GM12872 (cell line): Measurements from ENCODE around the gene CATSPERE.

ENCODE experiments used
- TF ChIP-seq, protein P1 (sequence below): IDR thresholded peaks from 3 replicates; pipeline ENCODE4 v1.5.1; 2011; ENCODE audit warnings: low read depth, mild to moderate bottlenecking, low read length, moderate library complexity; ENCODE audit not compliant: insufficient read depth

CATSPERE gene

DNA sequence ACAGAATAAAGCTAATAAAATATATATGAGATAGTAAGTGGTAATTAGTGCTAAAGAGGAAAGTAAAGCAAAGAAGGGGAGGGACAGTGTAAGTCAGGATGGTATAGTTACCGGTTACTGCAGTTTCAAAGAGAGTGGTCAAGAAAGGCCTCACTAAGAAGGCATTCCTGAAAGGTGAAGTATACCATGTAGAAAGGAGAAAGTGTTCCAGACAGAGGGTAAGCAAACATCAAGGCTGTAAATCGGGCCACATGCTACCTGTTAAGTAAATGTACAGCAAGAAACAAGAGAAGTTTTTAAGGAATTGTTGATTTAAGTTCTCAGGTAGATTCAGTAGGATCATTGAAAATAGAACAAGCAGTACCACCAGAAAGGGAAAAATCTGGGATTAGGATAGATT is 201.5 kb downstream of the CATSPERE start:
- TF ChIP-seq, protein P1, sequence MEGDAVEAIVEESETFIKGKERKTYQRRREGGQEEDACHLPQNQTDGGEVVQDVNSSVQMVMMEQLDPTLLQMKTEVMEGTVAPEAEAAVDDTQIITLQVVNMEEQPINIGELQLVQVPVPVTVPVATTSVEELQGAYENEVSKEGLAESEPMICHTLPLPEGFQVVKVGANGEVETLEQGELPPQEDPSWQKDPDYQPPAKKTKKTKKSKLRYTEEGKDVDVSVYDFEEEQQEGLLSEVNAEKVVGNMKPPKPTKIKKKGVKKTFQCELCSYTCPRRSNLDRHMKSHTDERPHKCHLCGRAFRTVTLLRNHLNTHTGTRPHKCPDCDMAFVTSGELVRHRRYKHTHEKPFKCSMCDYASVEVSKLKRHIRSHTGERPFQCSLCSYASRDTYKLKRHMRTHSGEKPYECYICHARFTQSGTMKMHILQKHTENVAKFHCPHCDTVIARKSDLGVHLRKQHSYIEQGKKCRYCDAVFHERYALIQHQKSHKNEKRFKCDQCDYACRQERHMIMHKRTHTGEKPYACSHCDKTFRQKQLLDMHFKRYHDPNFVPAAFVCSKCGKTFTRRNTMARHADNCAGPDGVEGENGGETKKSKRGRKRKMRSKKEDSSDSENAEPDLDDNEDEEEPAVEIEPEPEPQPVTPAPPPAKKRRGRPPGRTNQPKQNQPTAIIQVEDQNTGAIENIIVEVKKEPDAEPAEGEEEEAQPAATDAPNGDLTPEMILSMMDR = no peak

DNA sequence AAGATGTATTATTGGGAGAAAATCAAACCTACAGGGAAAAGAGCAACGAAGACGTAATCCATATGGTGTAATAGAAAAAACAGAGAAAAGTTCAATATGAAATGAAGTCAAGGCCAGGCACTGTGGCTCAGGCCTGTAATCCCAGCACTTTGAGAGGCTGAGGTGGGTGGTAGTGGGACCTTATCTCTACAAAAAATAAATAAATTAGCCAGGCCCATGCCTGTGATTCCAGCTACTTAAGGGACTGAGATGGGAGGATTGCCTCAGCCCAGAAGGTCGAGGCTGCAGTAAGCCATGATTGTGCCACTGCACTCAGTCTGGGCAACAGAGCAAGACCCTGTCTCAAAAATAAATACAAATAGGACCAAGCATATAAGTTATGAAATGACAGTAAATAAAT is 203.3 kb downstream of the CATSPERE start:
- TF ChIP-seq, protein P1 = no peak

DNA sequence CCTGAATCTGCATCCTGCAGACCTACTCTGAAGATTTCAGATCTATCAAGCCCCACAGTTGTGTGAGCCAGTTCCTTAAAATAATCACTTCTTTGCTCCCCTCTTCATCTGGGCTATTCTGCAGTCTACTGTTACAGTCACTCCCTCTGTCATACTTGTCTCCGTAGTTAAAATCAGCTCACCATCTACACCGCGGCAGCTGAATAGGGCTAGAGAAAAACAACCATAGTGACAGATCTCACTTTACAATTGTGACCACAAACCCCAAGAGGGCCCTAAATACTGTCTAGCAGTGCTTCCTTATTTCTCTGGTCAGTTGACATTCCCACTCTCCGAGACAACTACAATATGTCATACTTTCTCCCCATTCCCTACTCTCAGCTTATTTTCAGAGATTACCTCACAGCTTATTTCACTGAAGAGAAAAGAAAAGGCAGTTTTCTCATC is 204.7 kb downstream of the CATSPERE start:
- TF ChIP-seq, protein P1 = no peak

DNA sequence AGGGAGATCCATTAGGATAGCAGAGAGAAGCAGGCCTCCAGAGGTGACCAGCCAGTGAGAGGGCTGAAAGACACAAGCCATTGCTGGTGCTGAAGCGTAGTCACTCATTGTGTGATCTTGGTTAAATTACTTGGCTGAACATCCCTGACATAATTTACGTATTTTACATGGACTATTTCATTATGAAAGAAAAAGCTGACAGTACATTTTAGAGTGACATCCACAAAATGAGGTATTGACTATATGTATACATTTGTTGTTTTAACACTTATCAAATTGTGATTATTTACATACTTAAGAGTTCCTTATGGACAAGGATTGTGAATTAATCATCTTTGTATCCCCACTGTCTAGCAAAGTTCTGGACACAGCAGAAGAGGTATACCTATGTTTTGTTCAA is 206.7 kb downstream of the CATSPERE start:
- TF ChIP-seq, protein P1 = no peak

DNA sequence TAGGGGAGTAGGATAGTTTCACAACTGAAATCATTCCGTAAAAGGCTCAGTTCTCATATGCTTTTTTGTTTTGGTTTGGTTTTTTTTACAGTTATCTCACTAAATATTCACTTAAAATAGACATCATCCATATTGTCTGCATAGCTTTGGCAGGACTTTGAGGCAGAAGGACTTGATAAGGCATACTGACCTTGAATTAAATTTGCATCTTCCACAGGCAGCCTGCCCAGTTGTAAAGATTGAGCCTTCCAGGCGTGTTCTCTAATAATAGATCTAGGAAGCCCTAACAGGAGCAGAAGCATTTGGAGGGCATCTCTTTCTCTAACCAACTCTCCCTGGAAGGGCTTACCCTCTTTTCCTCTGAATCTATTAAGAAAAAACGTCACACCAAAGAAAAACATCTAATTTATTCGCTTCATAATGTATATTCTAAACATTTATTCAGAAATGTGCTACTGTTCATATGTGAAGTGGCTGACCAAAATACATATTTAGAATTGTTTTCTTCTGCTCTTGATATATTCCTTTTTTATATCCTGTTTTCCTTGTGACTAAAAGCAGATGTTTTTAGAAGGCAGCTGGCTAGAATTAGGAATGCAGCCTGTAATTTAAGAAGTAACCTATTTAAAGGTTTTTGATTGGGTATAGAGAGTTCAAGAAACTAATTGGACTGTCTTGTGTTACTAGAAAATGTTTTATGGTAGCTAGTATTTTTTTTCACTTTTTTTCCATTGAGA is 212.0 kb downstream of the CATSPERE start:
- TF ChIP-seq, protein P1 = no peak

DNA sequence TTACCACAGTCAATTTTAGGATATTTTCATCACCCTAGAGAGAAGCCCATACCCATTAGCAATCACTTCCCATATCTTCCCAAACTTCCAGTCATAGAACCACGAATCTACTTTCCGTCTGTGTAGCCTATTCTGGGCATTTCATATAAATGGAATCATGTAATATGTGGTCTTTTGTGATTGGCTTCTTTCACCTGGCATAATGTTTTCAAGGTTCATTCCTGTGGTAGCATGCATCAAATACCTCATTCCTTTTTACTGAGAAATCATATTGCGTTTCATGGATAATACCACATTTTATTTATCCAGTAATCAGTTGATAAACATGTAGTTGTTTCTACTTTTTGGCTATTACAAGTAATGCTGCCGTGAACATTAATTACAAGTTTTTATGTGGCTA is 213.4 kb downstream of the CATSPERE start:
- TF ChIP-seq, protein P1 = no peak

DNA sequence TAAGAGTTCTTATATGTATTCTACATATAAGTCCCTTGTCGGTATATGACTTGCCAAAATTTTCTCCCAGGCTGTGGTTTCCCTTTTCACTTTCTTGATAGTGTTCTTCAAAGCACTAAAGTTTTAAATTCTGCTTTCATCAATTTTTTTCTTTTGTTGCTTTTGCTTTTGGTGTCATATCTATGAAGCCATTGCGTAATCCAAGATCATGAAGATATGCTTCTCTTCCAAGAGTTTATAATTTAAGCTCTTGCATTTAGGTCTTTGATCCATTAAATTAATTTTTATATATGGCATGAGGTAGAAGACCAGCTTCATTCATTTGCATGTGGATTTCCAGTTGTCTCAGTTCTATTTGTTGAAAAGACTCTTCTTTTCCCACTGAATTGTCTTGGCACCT is 214.1 kb downstream of the CATSPERE start:
- TF ChIP-seq, protein P1 = no peak
